Subcutaneous abdominal adipose tissue (tissue), 5 donors: ENCODE results near the gene IFNW1.
"Not testable (repeated sequence)": the region's sequence is repeated elsewhere in the genome, so short reads cannot be mapped to it uniquely, and the experiment has no call there.

Experiments
- H3K27ac ChIP-seq: one replicate; pipeline ENCODE4 v1.7.0; 2013; ENCODE audit warnings: low read depth, mild to moderate bottlenecking, inconsistent platforms, low read length, moderate library complexity
- H3K27me3 ChIP-seq, 5 donors: one replicate each; pipeline ENCODE4 v1.7.0; 2013; ENCODE audit warnings: low read length in 5 of 5, inconsistent platforms in 1 of 5; ENCODE audit not compliant: control insufficient read depth in 5 of 5, insufficient read depth in 4 of 5
- H3K36me3 ChIP-seq, 5 donors: one replicate each; pipeline ENCODE4 v1.7.0; 2013; ENCODE audit warnings: low read length in 5 of 5; ENCODE audit not compliant: control insufficient read depth in 5 of 5, insufficient read depth in 5 of 5
- H3K4me1 ChIP-seq, 5 donors: one replicate each; pipeline ENCODE4 v1.7.0; 2013; ENCODE audit warnings: low read length in 5 of 5, mild to moderate bottlenecking in 3 of 5, moderate library complexity in 1 of 5; ENCODE audit not compliant: control insufficient read depth in 5 of 5, insufficient read depth in 5 of 5
- H3K4me3 ChIP-seq, 5 donors: one replicate each; pipeline ENCODE4 v1.7.0; 2013; ENCODE audit warnings: low read length in 5 of 5, low read depth in 1 of 5
- H3K9ac ChIP-seq, 5 donors: one replicate each; pipeline ENCODE4 v1.7.0; 2013; ENCODE audit warnings: low read length in 5 of 5, mild to moderate bottlenecking in 4 of 5, moderate library complexity in 3 of 5
- H3K9me3 ChIP-seq, 5 donors: one replicate each; pipeline ENCODE4 v1.7.0; 2013; ENCODE audit warnings: low read length in 5 of 5; ENCODE audit not compliant: control insufficient read depth in 5 of 5
- donor health status: healthy.
- donor health status: healthy.
- donor health status: healthy.
- donor health status: healthy.
- donor health status: healthy.

Gene IFNW1

DNA sequence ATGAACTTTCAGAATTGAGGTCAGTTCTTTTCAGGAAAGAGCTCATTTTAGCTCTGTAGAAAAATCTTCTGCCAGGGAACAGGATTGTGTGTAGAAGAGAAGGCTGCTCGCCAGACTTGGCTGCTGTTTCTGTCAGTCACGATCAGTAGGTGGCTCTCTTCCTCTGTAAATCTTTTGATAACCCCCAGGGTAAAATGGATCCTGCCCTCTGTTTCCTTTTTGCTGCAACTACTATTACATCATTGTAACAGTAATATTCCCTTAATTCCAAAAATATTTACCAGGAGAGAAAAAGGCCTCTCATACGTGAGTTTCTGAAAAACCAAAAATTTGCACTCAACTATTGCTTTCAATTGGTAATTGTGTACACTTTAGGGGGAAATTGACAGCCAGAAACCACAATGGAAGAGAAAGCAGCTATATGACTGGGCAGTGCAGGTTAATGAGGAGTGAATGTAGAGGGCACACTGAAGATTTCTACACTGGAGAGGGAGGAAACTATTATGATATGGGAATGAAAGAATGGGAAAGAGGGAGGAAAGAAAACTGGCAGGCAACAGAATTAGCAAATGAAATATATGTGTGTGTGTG, 12.5 kb upstream of the IFNW1 start:
- H3K4me3 ChIP-seq: peak overlapping the region in 1 of 5 donors; percentile 33
- H3K27ac ChIP-seq: no peak overlapping the region
- no peaks in the 10 kb centered on the region for H3K36me3 ChIP-seq
- H3K9me3 ChIP-seq: no peaks in the 10 kb centered on the region
- peaks cover 3 to 12% (median 9%) of the 10 kb centered on the region in 5 donors for H3K4me1 ChIP-seq
- H3K9ac ChIP-seq: no peak overlapping the region
- no peaks in the 10 kb centered on the region for H3K27me3 ChIP-seq

DNA sequence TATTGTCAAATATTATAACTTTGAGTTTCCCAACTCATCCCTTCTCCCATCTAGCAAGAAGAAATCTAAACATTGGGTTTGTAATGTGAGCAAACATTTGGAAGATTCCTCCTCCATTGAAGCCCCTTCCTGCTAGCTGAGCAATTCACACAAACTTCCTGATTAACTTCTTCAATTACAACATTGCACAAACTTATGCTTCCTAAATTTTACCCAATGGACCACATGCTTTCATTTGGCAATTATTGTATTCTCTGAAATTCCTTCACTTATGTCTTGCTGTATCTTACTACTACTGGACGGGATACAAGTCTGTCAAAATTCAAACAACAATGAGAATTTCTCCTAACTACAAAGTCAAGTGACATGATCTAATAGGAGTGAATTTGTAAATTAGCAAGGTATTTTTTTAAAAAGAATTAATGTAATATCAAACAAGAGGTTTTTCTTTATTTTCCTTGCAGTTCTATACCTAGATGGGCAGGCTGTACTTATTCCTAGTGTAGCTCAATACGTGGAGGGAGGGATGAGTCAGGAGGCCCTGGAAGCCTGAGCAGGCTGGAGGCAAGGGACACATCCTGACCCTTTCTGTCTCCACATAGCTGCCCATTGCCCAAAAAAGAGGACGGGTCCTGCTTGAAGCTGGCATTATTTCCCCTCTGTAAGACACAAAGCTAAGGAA, 11.8 kb upstream of the IFNW1 start:
- Histone ChIP-seq H3K36me3 (no peaks in the 10 kb centered on the region), H3K4me3 (no peak overlapping the region)

DNA sequence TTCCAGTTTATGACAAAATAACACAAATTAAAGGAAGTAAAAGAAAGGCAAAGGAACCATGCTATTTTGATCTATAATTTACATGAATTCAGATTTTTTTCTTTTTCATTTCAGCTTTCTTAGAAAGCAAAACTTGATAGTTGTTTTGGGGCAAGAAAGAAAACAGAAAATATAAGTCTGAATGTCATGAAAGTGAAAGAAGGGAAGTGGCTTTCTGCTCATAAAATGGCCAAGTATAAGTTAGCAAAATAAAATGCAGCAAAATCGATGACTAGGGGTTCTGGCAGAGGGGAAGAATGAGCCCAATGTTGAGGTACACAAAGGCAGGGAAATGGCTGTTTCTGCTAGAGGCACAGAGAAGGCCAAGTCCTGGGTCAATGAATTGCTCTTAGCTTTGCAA, 3.0 kb upstream of the IFNW1 start:
- H3K9me3 ChIP-seq: peaks cover 0 to 4% (median 0%) of the 10 kb centered on the region in 5 donors

More for the DNA sequence above, 11.8 kb upstream of the IFNW1 start:
- Histone ChIP-seq H3K27me3 (no peaks in the 10 kb centered on the region), H3K4me1 (peaks cover 3 to 12% (median 9%) of the 10 kb centered on the region in 5 donors), H3K9me3 (no peaks in the 10 kb centered on the region), H3K9ac (no peak overlapping the region), H3K27ac (no peak overlapping the region)

DNA sequence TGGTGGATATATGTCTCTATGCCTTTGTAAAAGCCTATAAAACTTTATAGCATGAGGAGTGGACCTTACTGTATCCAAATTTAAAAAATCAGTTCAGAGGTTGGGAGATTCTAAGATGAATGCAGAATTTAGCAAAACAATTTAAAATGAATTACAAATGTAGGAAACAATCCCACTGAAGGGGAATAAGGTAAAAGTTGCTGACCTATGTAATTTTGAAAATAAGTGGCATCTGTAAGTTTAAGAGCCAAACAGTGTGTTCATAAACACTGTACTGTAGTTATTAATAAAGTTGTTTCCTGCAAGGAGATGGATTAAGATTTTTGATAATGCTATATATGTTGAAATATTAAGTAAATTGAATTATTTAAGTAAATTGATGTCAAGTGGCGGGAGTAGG, 4.6 kb downstream of the IFNW1 start:
- Histone ChIP-seq H3K27me3 (no peaks in the 10 kb centered on the region), H3K27ac (no peak overlapping the region), H3K36me3 (no peaks in the 10 kb centered on the region), H3K4me3 (no peak overlapping the region), H3K9ac (no peak overlapping the region), H3K9me3 (no peaks in the 10 kb centered on the region), H3K4me1 (no peaks in the 10 kb centered on the region)

More for the DNA sequence above, 3.0 kb upstream of the IFNW1 start:
- H3K4me3 ChIP-seq: no peak overlapping the region
- H3K36me3 ChIP-seq: no peaks in the 10 kb centered on the region
- no peaks in the 10 kb centered on the region for H3K27me3 ChIP-seq
- no peak overlapping the region for H3K27ac ChIP-seq
- H3K9ac ChIP-seq: no peak overlapping the region
- peaks cover 0 to 17% (median 0%) of the 10 kb centered on the region in 5 donors for H3K4me1 ChIP-seq

DNA sequence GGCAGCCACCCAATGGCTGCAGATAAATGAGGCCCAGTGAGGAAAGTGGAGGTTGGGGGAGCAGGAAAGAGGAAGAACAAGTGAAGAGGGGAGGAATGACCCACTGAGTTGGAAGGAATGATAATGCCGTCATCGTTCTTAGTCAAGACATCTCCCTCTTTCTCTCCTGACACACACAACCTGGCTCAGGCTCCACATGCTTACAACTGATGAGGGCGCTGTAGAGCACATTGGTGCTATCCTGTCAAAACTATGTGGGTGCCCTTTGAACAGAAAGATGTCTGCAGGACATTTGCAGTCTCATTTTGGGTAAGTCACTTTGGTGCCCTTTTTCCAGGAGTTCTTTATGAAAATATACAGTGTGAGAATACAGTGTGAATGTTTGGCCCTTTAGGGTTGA, 5.9 kb downstream of the IFNW1 start:
- no peak overlapping the region for H3K4me3 ChIP-seq
- H3K4me1 ChIP-seq: no peaks in the 10 kb centered on the region
- H3K9ac ChIP-seq: no peak overlapping the region
- no peaks in the 10 kb centered on the region for H3K9me3 ChIP-seq
- H3K36me3 ChIP-seq: no peaks in the 10 kb centered on the region
- H3K27ac ChIP-seq: no peak overlapping the region
- H3K27me3 ChIP-seq: no peaks in the 10 kb centered on the region

DNA sequence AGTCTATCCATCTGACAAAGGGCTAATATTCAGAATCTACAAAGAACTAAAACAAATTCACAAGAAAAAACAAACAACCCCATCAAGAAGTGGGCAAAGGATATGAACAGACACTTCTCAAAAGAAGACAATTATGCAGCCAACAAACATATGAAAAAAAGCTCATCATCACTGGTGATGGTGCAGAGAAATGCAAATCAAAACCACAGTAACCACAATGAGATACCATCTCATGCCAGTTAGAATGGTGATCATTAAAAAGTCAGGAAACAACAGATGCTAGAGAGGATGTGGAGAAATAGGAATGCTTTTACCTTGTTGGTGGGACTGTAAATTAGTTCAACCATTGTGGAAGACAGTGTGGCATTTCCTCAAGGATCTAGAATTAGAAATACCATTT, 13.4 kb downstream of the IFNW1 start:
- H3K4me3 ChIP-seq, H3K9me3 ChIP-seq, H3K36me3 ChIP-seq, H3K4me1 ChIP-seq, H3K9ac ChIP-seq, H3K27ac ChIP-seq, H3K27me3 ChIP-seq: not testable (repeated sequence)

DNA sequence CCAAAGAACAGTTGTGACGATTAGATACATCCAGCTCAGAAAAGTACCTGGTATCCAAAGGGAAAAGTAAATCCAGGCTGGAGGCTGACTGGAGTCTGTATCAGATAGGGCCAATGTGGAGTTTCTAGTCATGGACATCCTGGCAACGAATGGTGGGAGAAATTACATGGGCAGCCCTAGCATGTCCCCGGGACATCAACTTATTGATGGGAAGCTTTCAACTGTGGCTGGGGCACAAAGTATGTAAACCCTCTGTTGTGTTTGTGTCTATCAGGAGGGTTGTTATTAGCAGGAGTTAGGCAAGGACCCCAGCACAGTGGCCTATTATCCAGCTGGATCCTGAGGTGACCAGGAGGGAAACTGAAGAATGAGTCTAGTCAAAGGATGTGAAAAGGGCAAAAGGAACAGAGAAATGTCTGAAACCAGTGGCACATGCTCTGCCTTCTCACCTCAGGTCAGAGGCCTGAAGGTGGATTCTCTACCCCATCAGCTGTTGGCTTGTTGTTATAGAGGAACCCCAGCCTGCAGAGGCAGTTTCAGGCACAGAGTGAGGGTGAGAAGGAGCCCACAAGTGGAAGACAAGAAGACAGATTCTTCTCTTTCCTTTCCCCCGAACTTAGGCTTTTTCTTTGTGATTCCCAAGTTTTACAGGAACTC, 19.9 kb downstream of the IFNW1 start:
- H3K4me3 ChIP-seq: no peak overlapping the region
- no peak overlapping the region for H3K9ac ChIP-seq
- no peaks in the 10 kb centered on the region for H3K27me3 ChIP-seq
- H3K4me1 ChIP-seq: peaks cover 0 to 13% (median 10%) of the 10 kb centered on the region in 5 donors
- no peak overlapping the region for H3K27ac ChIP-seq
- no peaks in the 10 kb centered on the region for H3K9me3 ChIP-seq
- H3K36me3 ChIP-seq: no peaks in the 10 kb centered on the region

DNA sequence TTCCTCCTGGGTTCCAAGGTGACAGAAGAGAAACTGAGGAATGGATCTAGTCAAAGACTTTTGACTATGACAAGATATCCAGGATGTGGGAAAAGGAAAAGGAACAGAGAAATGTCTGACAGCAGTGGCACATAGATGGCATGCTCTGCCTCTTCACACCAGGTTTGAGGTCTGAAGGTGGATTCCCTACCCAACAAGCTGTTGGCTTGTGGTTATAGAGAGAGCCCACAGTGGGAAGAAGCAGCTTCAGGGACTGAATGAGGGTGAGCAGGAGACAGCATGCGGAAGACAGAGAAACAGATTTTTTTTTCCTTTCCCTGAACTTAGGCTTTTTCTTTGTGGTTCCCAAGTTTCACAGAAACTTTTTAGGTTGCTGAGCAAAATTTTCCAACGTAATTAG, 20.6 kb downstream of the IFNW1 start:
- no peaks in the 10 kb centered on the region for H3K36me3 ChIP-seq
- peaks cover 0 to 13% (median 10%) of the 10 kb centered on the region in 5 donors for H3K4me1 ChIP-seq
- no peak overlapping the region for H3K4me3 ChIP-seq
- no peaks in the 10 kb centered on the region for H3K9me3 ChIP-seq
- no peak overlapping the region for H3K9ac ChIP-seq
- no peak overlapping the region for H3K27ac ChIP-seq
- no peaks in the 10 kb centered on the region for H3K27me3 ChIP-seq

DNA sequence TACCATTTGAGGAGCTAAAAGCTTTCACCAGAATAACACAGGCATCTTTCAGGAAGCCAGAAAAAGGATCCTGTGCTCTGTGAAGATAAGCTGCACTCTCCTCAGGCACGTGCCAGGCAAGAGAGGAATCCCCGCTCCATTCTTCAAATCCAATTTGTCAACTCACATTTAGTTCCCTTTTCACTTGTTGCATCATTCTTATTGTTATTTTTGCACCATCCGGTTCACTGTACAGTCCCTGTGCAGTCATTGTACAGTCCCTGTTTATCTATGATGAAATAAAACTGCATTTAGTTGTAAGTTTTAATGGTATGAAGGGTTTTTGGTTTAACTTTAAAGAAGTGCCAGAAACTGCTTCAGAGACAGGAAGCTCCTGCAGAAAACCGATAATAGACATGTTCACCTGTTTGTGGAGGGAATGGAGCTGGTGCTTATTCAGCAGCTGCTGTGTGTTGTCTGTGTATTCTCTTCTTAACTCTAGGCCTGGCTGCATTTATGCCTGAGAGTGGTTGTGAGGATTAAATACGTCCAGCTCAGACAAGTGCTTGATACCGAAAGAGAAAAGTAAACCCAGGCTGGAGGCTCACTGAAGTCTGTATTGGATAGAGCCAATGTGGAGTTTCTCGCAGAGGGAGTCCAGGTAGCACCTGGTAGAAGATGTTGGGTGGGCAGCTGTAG, 22.4 kb downstream of the IFNW1 start:
- no peaks in the 10 kb centered on the region for H3K9me3 ChIP-seq
- H3K27ac ChIP-seq: no peak overlapping the region
- no peak overlapping the region for H3K4me3 ChIP-seq
- no peaks in the 10 kb centered on the region for H3K27me3 ChIP-seq
- H3K9ac ChIP-seq: no peak overlapping the region
- H3K36me3 ChIP-seq: no peaks in the 10 kb centered on the region
- H3K4me1 ChIP-seq: peaks cover 0 to 13% (median 10%) of the 10 kb centered on the region in 5 donors

DNA sequence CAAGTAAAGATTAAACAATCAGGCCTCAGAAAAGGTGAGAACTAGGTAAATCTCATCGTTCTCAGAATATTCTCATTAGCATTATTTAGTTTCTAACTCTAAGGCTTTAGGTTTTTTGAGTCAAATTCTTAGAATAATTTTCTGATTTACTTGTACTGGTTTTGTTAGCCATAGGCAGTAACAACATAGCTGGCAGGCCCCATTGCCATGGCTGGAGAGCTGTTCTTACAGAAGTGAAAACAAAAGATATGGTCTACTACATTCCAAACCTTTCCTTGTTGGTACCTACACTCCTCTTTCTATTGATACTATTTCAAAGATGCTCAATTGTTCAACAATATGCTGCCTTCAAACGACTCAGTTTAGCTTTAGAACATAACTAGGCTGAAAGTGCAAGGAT, 27.3 kb downstream of the IFNW1 start:
- Histone ChIP-seq H3K27me3 (no peaks in the 10 kb centered on the region), H3K36me3 (no peaks in the 10 kb centered on the region), H3K4me3 (no peak overlapping the region), H3K9ac (no peak overlapping the region), H3K4me1 (peaks cover 0 to 8% (median 0%) of the 10 kb centered on the region in 5 donors), H3K27ac (no peak overlapping the region), H3K9me3 (no peaks in the 10 kb centered on the region)
